Endothelial cell of umbilical vein (primary cell): ENCODE results near the gene PI4KA.
"Not testable (repeated sequence)": the region's sequence is repeated elsewhere in the genome, so short reads cannot be mapped to it uniquely, and the experiment has no call there.

Experiments used
- JUN ChIP-seq: IDR thresholded peaks from 2 replicates; pipeline ENCODE4 v1.6.1; 2011; ENCODE audit warnings: borderline replicate concordance, low read depth; ENCODE audit not compliant: insufficient read length, insufficient read depth
- POLR2A ChIP-seq: IDR thresholded peaks from 2 replicates; pipeline ENCODE4 v1.6.1; 2012; ENCODE audit warnings: low read depth, mild to moderate bottlenecking, control low read depth, low read length
- TF ChIP-seq, protein P1 (sequence below), 2 donors: IDR thresholded peaks; 1 replicate in 1 of 2; 2 replicates in 1 of 2; pipeline ENCODE4 v1.5.1; 2011; ENCODE audit warnings: low read length in 2 of 2, mild to moderate bottlenecking in 2 of 2, moderate library complexity in 2 of 2, control low read depth in 1 of 2, inconsistent platforms in 1 of 2, low read depth in 1 of 2; ENCODE audit not compliant: insufficient read depth in 1 of 2; ENCODE audit errors: extremely low read depth in 1 of 2
- TF ChIP-seq, protein P2 (sequence below): IDR thresholded peaks from 2 replicates; pipeline ENCODE4 v1.6.1; 2011; ENCODE audit not compliant: insufficient read depth, insufficient read length

DNA sequence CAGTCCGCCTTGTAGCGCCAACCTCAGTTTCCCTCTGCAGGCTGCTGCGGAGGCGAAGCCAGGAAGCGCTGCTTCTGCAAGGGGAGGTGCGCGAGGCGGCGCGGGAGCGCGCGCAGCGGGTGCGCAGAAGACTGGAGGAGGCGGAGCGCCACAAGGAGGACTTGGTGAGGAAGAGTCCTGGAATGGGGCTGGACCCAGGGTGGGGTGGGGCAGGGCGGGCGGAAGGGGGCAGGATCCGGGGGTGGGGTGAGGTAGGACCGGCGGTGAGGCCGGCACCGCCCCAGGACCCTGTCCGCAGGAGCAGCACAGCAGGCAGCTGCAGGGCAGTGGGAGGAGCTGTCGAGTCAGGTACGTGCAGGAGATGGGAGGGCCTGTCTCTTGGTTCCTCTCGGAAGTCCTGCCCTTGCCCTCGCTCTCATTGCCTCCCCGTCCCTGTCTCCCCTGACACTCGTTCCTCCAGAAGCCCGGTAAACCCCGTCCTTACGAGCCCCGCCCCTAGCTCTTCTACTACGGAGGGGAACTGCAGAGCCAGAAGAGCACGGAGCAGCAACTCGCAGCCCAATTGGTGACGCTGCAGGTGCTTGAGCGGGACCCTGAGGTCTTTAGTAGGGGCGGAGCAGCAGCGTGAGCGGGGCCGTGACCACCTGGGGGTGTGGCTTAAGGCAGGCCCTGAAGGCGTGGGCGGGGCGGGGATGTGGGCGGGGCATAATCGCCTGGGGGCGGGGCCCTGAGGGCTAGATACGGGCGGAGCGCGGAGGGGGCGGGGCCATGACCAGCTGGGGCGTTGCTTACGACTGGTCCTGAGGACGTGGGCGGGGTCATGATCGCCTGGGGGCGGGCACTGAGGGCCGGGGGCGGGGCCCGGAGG is 155.8 kb downstream of the PI4KA start:
- TF ChIP-seq, protein P1, sequence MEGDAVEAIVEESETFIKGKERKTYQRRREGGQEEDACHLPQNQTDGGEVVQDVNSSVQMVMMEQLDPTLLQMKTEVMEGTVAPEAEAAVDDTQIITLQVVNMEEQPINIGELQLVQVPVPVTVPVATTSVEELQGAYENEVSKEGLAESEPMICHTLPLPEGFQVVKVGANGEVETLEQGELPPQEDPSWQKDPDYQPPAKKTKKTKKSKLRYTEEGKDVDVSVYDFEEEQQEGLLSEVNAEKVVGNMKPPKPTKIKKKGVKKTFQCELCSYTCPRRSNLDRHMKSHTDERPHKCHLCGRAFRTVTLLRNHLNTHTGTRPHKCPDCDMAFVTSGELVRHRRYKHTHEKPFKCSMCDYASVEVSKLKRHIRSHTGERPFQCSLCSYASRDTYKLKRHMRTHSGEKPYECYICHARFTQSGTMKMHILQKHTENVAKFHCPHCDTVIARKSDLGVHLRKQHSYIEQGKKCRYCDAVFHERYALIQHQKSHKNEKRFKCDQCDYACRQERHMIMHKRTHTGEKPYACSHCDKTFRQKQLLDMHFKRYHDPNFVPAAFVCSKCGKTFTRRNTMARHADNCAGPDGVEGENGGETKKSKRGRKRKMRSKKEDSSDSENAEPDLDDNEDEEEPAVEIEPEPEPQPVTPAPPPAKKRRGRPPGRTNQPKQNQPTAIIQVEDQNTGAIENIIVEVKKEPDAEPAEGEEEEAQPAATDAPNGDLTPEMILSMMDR (IDR thresholded peaks at IDR 0.05; ENCODE audit: extremely low read depth in 1 of 2, insufficient read depth in 1 of 2, low read depth in 1 of 2, low read length in 2 of 2), result not testable (repeated sequence)
- not testable (repeated sequence) for TF ChIP-seq POLR2A, JUN
- TF ChIP-seq, protein P2, sequence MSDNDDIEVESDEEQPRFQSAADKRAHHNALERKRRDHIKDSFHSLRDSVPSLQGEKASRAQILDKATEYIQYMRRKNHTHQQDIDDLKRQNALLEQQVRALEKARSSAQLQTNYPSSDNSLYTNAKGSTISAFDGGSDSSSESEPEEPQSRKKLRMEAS, result not testable (repeated sequence)
